ENCODE results near the gene STAM. TPM values are rescaled to one million over a fixed set of nuclear protein-coding genes. Genes with fewer than 3 reads are reported as not detected.

Gene STAM
- total and polyA plus RNA-seq, 4 donors = 11.9 to 76.8 (median 20.5) TPM

DNA sequence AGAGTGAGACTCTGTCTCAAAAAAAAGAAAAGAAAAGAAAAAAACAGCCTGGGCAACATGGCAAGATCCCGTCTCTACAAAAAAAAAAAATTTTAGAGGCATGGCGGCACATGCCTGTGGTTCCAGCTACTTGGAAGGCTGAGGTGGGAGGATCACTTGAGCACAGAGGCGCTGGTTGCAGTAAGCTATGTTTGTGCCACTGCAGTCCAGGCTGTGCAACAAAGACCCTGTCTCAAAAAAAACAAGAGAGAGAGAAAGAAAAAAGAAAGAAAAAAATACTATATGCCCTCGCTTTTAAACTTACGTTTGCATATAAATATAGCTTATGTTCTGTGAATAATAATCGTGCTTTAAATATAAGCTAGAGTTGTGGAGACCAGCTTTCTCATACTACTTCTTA lies 38.0 kb upstream of the STAM start:
- Histone ChIP-seq H3K27me3 (ENCODE audit: control insufficient read depth in 3 of 3, insufficient read depth in 3 of 3, low read length in 2 of 3) (no peaks in the 10 kb centered on the region), H3K9me3 (ENCODE audit: control insufficient read depth in 4 of 4, insufficient read depth in 3 of 4, low read length in 3 of 4) (no peaks in the 10 kb centered on the region), H3K9ac (ENCODE audit: insufficient read depth in 1 of 2, low read length in 2 of 2) (no peak overlapping the region), H3K4me1 (ENCODE audit: control insufficient read depth in 5 of 5, insufficient read depth in 5 of 5, low read length in 5 of 5) (peaks cover 0 to 3% (median 0%) of the 10 kb centered on the region in 5 donors), H3K4me3 (no peak overlapping the region), H3K36me3 (ENCODE audit: control insufficient read depth in 4 of 4, insufficient read depth in 4 of 4, low read length in 4 of 4) (no peaks in the 10 kb centered on the region), H3K27ac (ENCODE audit: low read depth in 1 of 2, low read length in 1 of 2) (no peak overlapping the region)
- TF ChIP-seq, protein P1, sequence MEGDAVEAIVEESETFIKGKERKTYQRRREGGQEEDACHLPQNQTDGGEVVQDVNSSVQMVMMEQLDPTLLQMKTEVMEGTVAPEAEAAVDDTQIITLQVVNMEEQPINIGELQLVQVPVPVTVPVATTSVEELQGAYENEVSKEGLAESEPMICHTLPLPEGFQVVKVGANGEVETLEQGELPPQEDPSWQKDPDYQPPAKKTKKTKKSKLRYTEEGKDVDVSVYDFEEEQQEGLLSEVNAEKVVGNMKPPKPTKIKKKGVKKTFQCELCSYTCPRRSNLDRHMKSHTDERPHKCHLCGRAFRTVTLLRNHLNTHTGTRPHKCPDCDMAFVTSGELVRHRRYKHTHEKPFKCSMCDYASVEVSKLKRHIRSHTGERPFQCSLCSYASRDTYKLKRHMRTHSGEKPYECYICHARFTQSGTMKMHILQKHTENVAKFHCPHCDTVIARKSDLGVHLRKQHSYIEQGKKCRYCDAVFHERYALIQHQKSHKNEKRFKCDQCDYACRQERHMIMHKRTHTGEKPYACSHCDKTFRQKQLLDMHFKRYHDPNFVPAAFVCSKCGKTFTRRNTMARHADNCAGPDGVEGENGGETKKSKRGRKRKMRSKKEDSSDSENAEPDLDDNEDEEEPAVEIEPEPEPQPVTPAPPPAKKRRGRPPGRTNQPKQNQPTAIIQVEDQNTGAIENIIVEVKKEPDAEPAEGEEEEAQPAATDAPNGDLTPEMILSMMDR (IDR thresholded peaks at IDR 0.05; ENCODE audit: control extremely low read depth, extremely low read depth) = no peak
- DNase-seq = no peak
- ATAC-seq (ENCODE audit: insufficient read depth, low FRiP score) = no peak
- 90 to 97% methylated on average over 6 of the region's 6 CpGs for WGBS, 2 donors

DNA sequence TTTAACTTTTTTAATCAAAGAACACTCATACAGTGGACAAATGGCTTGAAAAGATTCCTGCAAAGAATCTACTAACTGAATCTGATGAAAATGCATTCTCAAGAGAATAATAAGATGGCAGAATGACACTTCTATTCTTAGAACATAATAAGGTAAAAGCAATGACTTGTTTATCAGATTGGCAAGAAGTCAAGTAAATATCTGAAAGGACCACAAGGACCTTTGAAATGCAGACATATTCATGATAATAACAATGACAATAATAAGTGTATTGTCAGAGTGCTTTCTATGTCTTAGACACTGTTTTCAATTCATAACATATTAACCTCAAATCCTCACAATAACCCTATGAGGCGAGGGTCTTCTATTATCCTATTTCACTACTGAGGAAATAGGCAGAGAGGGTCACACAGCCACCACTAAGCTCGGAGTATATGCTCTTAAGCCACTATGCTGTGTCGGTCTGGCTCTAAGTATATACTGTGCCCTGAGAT lies 37.4 kb upstream of the STAM start:
- WGBS, 2 donors = 57 to 77% methylated on average over 3 of the region's 3 CpGs
- no peaks in the 10 kb centered on the region for H3K36me3 ChIP-seq (ENCODE audit: control insufficient read depth in 4 of 4, insufficient read depth in 4 of 4, low read length in 4 of 4)
- H3K9ac ChIP-seq (ENCODE audit: insufficient read depth in 1 of 2, low read length in 2 of 2) = no peak overlapping the region
- TF ChIP-seq, protein P1 (IDR thresholded peaks at IDR 0.05; ENCODE audit: control extremely low read depth, extremely low read depth) = no peak
- no peak overlapping the region for H3K27ac ChIP-seq (ENCODE audit: low read depth in 1 of 2, low read length in 1 of 2)
- H3K4me1 ChIP-seq (ENCODE audit: control insufficient read depth in 5 of 5, insufficient read depth in 5 of 5, low read length in 5 of 5) = peaks cover 0 to 3% (median 0%) of the 10 kb centered on the region in 5 donors
- no peaks in the 10 kb centered on the region for H3K27me3 ChIP-seq (ENCODE audit: control insufficient read depth in 3 of 3, insufficient read depth in 3 of 3, low read length in 2 of 3)
- no peak overlapping the region for H3K4me3 ChIP-seq
- no peak for ATAC-seq (ENCODE audit: insufficient read depth, low FRiP score)
- H3K9me3 ChIP-seq (ENCODE audit: control insufficient read depth in 4 of 4, insufficient read depth in 3 of 4, low read length in 3 of 4) = no peaks in the 10 kb centered on the region
- no peak for DNase-seq

DNA sequence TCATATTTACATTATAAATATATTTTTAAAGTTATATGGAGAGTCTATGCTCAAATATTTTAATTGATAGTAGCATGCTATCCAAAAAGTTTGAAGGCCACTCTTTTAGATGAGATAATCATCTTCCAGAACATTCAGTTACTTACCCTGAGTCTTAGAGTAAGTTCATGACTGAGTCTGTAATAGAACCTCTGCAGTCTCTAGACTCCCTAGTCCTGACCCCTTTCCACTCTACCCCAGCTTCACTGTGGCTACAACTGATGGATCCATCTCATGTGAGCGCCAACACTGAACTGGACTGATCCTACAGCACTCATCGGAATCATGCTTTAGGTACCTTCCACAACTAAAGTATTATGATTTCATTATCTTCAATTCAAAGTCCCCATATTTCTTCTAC lies 36.9 kb upstream of the STAM start:
- Histone ChIP-seq H3K27ac (ENCODE audit: low read depth in 1 of 2, low read length in 1 of 2) (no peak overlapping the region), H3K4me3 (no peak overlapping the region), H3K36me3 (ENCODE audit: control insufficient read depth in 4 of 4, insufficient read depth in 4 of 4, low read length in 4 of 4) (no peaks in the 10 kb centered on the region), H3K9me3 (ENCODE audit: control insufficient read depth in 4 of 4, insufficient read depth in 3 of 4, low read length in 3 of 4) (no peaks in the 10 kb centered on the region), H3K9ac (ENCODE audit: insufficient read depth in 1 of 2, low read length in 2 of 2) (no peak overlapping the region), H3K4me1 (ENCODE audit: control insufficient read depth in 5 of 5, insufficient read depth in 5 of 5, low read length in 5 of 5) (peaks cover 0 to 3% (median 0%) of the 10 kb centered on the region in 5 donors), H3K27me3 (ENCODE audit: control insufficient read depth in 3 of 3, insufficient read depth in 3 of 3, low read length in 2 of 3) (no peaks in the 10 kb centered on the region)
- ATAC-seq (ENCODE audit: insufficient read depth, low FRiP score) (no peak), DNase-seq (no peak)
- TF ChIP-seq, protein P1 (IDR thresholded peaks at IDR 0.05; ENCODE audit: control extremely low read depth, extremely low read depth) = no peak
- 62 to 70% methylated on average over 2 of the region's 2 CpGs for WGBS, 2 donors
